Spleen (tissue), 7 donors: Measurements from ENCODE around the gene ZNF746.

Experiments
- POLR2A ChIP-seq, 3 donors: fragments of 450-650 bp; IDR thresholded peaks; one replicate each; pipeline ENCODE4 v1.5.1; 2017; ENCODE audit warnings: antibody characterized with exemption in 3 of 3, mild to moderate bottlenecking in 1 of 3
- POLR2AphosphoS5 ChIP-seq, 3 donors: sonication (generic); formaldehyde crosslinking; IDR thresholded peaks; one replicate each; pipeline ENCODE4 v1.5.1; 2017; ENCODE audit warnings: antibody characterized with exemption in 3 of 3
- TF ChIP-seq, protein P1 (sequence below), 11 experiments: fragments of 200-600 bp in 7 of 11; fragments of 450-650 bp in 4 of 11; sonication (generic) in 4 of 11; IDR thresholded peaks in 8 of 11; conservative IDR thresholded peaks in 3 of 11; 1 replicate in 7 of 11; 2 replicates in 4 of 11; pipeline versions ENCODE4 v1.4.0 to v1.8.0; 2016 to 2021; ENCODE audit warnings: antibody characterized with exemption in 11 of 11, inconsistent platforms in 4 of 11, mild to moderate bottlenecking in 1 of 11
- donor health status: DM: no; HTN: no; CAD: no; lungs with moderate emphysema.
- donor health status: DM: no; HTN: no; CAD: no.
- donor health status: DM: no; HTN: no; CAD: no.

GRCh38 chr7:149430192-149430591 lies 67.4 kb downstream of the ZNF746 start:
- TF ChIP-seq POLR2A (IDR thresholded peaks at IDR 0.05) (no peak), POLR2AphosphoS5 (IDR thresholded peaks at IDR 0.05) (no peak)
- TF ChIP-seq, protein P1, sequence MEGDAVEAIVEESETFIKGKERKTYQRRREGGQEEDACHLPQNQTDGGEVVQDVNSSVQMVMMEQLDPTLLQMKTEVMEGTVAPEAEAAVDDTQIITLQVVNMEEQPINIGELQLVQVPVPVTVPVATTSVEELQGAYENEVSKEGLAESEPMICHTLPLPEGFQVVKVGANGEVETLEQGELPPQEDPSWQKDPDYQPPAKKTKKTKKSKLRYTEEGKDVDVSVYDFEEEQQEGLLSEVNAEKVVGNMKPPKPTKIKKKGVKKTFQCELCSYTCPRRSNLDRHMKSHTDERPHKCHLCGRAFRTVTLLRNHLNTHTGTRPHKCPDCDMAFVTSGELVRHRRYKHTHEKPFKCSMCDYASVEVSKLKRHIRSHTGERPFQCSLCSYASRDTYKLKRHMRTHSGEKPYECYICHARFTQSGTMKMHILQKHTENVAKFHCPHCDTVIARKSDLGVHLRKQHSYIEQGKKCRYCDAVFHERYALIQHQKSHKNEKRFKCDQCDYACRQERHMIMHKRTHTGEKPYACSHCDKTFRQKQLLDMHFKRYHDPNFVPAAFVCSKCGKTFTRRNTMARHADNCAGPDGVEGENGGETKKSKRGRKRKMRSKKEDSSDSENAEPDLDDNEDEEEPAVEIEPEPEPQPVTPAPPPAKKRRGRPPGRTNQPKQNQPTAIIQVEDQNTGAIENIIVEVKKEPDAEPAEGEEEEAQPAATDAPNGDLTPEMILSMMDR (IDR thresholded peaks at IDR 0.05 in 8 of 11, conservative IDR thresholded peaks at IDR 0.05 in 3 of 11): no peak
